ENCODE results near the gene STK32A.

The STK32A gene

GRCh38 chr5:147417135-147417813 is 182.4 kb downstream of the STK32A start:
- intact Hi-C loops (cut with DNase I; ENCODE audit: low total_unique reads) = no loop called here
- Histone ChIP-seq H3K4me1 (peaks cover 0 to 99% (median 50%) of the 10 kb centered on the region in 4 donors), H3K27me3 (no peaks in the 10 kb centered on the region), H3K27ac (peak overlapping the region; percentile 96 to 98), H3K36me3 (peaks cover 15 to 27% (median 22%) of the 10 kb centered on the region in 3 donors), H3K9me3 (no peaks in the 10 kb centered on the region), H3K4me3 (peak overlapping the region in 1 of 2 donors; percentile 17)
- TF ChIP-seq CTCF (IDR thresholded peaks at IDR 0.05) = no peak
- peak; percentile 77 to 88 for DNase-seq

GRCh38 chr5:147418613-147419012 is 183.8 kb downstream of the STK32A start:
- Histone ChIP-seq H3K9me3 (no peaks in the 10 kb centered on the region), H3K27ac (peak overlapping the region; percentile 96 to 98), H3K27me3 (no peaks in the 10 kb centered on the region), H3K36me3 (peaks cover 20 to 33% (median 29%) of the 10 kb centered on the region in 3 donors), H3K4me3 (no peak overlapping the region), H3K4me1 (peaks cover 0 to 91% (median 40%) of the 10 kb centered on the region in 4 donors)
- intact Hi-C loops (cut with DNase I; ENCODE audit: low total_unique reads) = no loop called here
- no peak for TF ChIP-seq CTCF (IDR thresholded peaks at IDR 0.05)
- DNase-seq = no peak

GRCh38 chr5:147426640-147427327 is 192.0 kb downstream of the STK32A start:
- no peaks in the 10 kb centered on the region for H3K9me3 ChIP-seq
- intact Hi-C loops (cut with DNase I; ENCODE audit: low total_unique reads) = no loop called here
- no peak overlapping the region for H3K4me3 ChIP-seq
- peaks cover 11 to 21% (median 18%) of the 10 kb centered on the region in 3 donors for H3K36me3 ChIP-seq
- H3K27me3 ChIP-seq = no peaks in the 10 kb centered on the region
- H3K27ac ChIP-seq = peak overlapping the region; percentile 72 to 74
- peaks cover 0 to 72% (median 32%) of the 10 kb centered on the region in 4 donors for H3K4me1 ChIP-seq
- TF ChIP-seq CTCF (IDR thresholded peaks at IDR 0.05) = no peak
- DNase-seq = no peak

GRCh38 chr5:147427521-147428401 is 192.9 kb downstream of the STK32A start:
- H3K36me3 ChIP-seq = peaks cover 11 to 21% (median 15%) of the 10 kb centered on the region in 3 donors
- peak overlapping the region; percentile 72 to 74 for H3K27ac ChIP-seq
- no peaks in the 10 kb centered on the region for H3K27me3 ChIP-seq
- H3K9me3 ChIP-seq = no peaks in the 10 kb centered on the region
- intact Hi-C loops (cut with DNase I; ENCODE audit: low total_unique reads) = no loop called here
- DNase-seq = peak in 1 of 2 donors; percentile 69
- H3K4me1 ChIP-seq = peaks cover 0 to 72% (median 42%) of the 10 kb centered on the region in 4 donors
- no peak for TF ChIP-seq CTCF (IDR thresholded peaks at IDR 0.05)
- no peak overlapping the region for H3K4me3 ChIP-seq

GRCh38 chr5:147430628-147431027 is 195.8 kb downstream of the STK32A start:
- Histone ChIP-seq H3K4me3 (no peak overlapping the region), H3K4me1 (peaks cover 0 to 100% (median 50%) of the 10 kb centered on the region in 4 donors), H3K36me3 (no peaks in the 10 kb centered on the region), H3K27ac (peak overlapping the region; percentile 68 to 74), H3K27me3 (no peaks in the 10 kb centered on the region), H3K9me3 (no peaks in the 10 kb centered on the region)
- intact Hi-C loops (cut with DNase I; ENCODE audit: low total_unique reads) = no loop called here
- DNase-seq = no peak
- no peak for TF ChIP-seq CTCF (IDR thresholded peaks at IDR 0.05)

All from tibial artery (tissue), 4 donors.